Measurements from ENCODE around the gene NFATC4. TPM values are rescaled to one million over a fixed set of nuclear protein-coding genes. Genes with fewer than 3 reads are reported as not detected.

Gene NFATC4
- total RNA-seq, 1 experiment from 2014 or later = 60.7 TPM

GRCh38 chr14:24349742-24350141 lies 18.2 kb upstream of the NFATC4 start:
- Mint-ChIP-seq H3K4me1 (no peaks in the 10 kb centered on the region), H3K9me3 (no peaks in the 10 kb centered on the region), H3K4me3 (no peak overlapping the region), H3K27ac (no peak overlapping the region), H3K27me3 (ENCODE audit: low read depth) (peaks cover 91% of the 10 kb centered on the region), H3K36me3 (no peaks in the 10 kb centered on the region)
- ATAC-seq (no peak), DNase-seq (ENCODE audit: low spot score) (no peak)
- CTCF ChIA-PET = interaction anchor here (1.0 to 4.1 kb wide), 3 partner anchors 16 to 82 kb away, joined by 3 to 31 read pairs (median 21); no protein-coding TSS in a partner anchor
- TF ChIP-seq FOXJ3 (CRISPR knock-in tag; IDR thresholded peaks at IDR 0.05; ENCODE audit: borderline replicate concordance) = no peak
- TF ChIP-seq HMGA2 (CRISPR knock-in tag; IDR thresholded peaks at IDR 0.05) = no peak
- TF ChIP-seq ESRRA (CRISPR knock-in tag; IDR thresholded peaks at IDR 0.05; ENCODE audit: borderline replicate concordance) = no peak
- no peak for TF ChIP-seq TEAD1 (CRISPR knock-in tag; IDR thresholded peaks at IDR 0.05)
- no peak for TF ChIP-seq NFE2L1 (CRISPR knock-in tag; IDR thresholded peaks at IDR 0.05)
- no peak for TF ChIP-seq NR2C2 (CRISPR knock-in tag; IDR thresholded peaks at IDR 0.05)
- TF ChIP-seq, protein P1, sequence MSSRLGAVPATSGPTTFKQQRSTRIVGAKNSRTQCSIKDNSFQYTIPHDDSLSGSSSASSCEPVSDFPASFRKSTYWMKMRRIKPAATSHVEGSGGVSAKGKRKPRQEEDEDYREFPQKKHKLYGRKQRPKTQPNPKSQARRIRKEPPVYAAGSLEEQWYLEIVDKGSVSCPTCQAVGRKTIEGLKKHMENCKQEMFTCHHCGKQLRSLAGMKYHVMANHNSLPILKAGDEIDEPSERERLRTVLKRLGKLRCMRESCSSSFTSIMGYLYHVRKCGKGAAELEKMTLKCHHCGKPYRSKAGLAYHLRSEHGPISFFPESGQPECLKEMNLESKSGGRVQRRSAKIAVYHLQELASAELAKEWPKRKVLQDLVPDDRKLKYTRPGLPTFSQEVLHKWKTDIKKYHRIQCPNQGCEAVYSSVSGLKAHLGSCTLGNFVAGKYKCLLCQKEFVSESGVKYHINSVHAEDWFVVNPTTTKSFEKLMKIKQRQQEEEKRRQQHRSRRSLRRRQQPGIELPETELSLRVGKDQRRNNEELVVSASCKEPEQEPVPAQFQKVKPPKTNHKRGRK (CRISPR knock-in tag; IDR thresholded peaks at IDR 0.05; ENCODE audit: borderline replicate concordance) = no peak
- no peak for TF ChIP-seq USF2 (CRISPR knock-in tag; IDR thresholded peaks at IDR 0.05)
- TF ChIP-seq TP53 (CRISPR knock-in tag; IDR thresholded peaks at IDR 0.05) = no peak
- TF ChIP-seq MYBL2 (CRISPR knock-in tag; IDR thresholded peaks at IDR 0.05) = no peak
- no peak for TF ChIP-seq ZNF232 (CRISPR knock-in tag; IDR thresholded peaks at IDR 0.05)
- POLR2A ChIA-PET = interaction anchor here (0.7 kb wide), 1 partner anchor 73 kb away, joined by 3 read pairs; no protein-coding TSS in a partner anchor

- ChIA-PET CTCF (interaction anchor here (0.6 to 5.8 kb wide), 10 partner anchors 12 to 90 kb away, joined by 3 to 35 read pairs (median 5); partner anchors contain the start of genes ADCY4 and RIPK3), POLR2A (no interaction called here)
- H3K4me3 Mint-ChIP-seq = no peak overlapping the region
- H3K36me3 Mint-ChIP-seq = no peaks in the 10 kb centered on the region
- H3K4me1 Mint-ChIP-seq = no peaks in the 10 kb centered on the region
- no peak overlapping the region for H3K27ac Mint-ChIP-seq
- H3K27me3 Mint-ChIP-seq (ENCODE audit: low read depth) = peaks cover 84% of the 10 kb centered on the region
- ATAC-seq (peak; percentile 50), DNase-seq (ENCODE audit: low spot score) (no peak)
- TF ChIP-seq MLX (CRISPR knock-in tag; IDR thresholded peaks at IDR 0.05) (no peak), ZNF121 (CRISPR knock-in tag; IDR thresholded peaks at IDR 0.05) (no peak)
- TF ChIP-seq, protein P2, sequence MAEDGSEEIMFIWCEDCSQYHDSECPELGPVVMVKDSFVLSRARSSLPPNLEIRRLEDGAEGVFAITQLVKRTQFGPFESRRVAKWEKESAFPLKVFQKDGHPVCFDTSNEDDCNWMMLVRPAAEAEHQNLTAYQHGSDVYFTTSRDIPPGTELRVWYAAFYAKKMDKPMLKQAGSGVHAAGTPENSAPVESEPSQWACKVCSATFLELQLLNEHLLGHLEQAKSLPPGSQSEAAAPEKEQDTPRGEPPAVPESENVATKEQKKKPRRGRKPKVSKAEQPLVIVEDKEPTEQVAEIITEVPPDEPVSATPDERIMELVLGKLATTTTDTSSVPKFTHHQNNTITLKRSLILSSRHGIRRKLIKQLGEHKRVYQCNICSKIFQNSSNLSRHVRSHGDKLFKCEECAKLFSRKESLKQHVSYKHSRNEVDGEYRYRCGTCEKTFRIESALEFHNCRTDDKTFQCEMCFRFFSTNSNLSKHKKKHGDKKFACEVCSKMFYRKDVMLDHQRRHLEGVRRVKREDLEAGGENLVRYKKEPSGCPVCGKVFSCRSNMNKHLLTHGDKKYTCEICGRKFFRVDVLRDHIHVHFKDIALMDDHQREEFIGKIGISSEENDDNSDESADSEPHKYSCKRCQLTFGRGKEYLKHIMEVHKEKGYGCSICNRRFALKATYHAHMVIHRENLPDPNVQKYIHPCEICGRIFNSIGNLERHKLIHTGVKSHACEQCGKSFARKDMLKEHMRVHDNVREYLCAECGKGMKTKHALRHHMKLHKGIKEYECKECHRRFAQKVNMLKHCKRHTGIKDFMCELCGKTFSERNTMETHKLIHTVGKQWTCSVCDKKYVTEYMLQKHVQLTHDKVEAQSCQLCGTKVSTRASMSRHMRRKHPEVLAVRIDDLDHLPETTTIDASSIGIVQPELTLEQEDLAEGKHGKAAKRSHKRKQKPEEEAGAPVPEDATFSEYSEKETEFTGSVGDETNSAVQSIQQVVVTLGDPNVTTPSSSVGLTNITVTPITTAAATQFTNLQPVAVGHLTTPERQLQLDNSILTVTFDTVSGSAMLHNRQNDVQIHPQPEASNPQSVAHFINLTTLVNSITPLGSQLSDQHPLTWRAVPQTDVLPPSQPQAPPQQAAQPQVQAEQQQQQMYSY (CRISPR knock-in tag; IDR thresholded peaks at IDR 0.05) = peak; percentile 85
- TF ChIP-seq, protein P3, sequence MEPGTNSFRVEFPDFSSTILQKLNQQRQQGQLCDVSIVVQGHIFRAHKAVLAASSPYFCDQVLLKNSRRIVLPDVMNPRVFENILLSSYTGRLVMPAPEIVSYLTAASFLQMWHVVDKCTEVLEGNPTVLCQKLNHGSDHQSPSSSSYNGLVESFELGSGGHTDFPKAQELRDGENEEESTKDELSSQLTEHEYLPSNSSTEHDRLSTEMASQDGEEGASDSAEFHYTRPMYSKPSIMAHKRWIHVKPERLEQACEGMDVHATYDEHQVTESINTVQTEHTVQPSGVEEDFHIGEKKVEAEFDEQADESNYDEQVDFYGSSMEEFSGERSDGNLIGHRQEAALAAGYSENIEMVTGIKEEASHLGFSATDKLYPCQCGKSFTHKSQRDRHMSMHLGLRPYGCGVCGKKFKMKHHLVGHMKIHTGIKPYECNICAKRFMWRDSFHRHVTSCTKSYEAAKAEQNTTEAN (CRISPR knock-in tag; IDR thresholded peaks at IDR 0.05) = no peak
- no peaks in the 10 kb centered on the region for H3K9me3 Mint-ChIP-seq
These were observed 16.5 kb upstream of the NFATC4 start for GRCh38 chr14:24351517-24351916.
